IMR-90 (cell line): ENCODE results near the gene SPARC. TPM values are rescaled to one million over a fixed set of nuclear protein-coding genes. Genes with fewer than 3 reads are reported as not detected.

Source experiments
- ATAC-seq: fragments of 200-7000 bp; cut with Tn5 transposase; 2 replicates; pipeline ENCODE4 v1.9.1; 2020; ENCODE audit warnings: low read depth, mild to moderate bottlenecking, moderate library complexity
- BruUV-seq: library from RNA; stranded (reverse); fragments of 400-500 nt; replicated peaks from 2 replicates; lab custom pipeline; 2021; lab: Mats Ljungman, UMichigan
- CTCF ChIA-PET: fragments of 300-600 bp; formaldehyde crosslinking; extraction: SDS; loops from one replicate; lab custom pipeline; 2021; ENCODE audit warnings: antibody characterized with exemption; lab: Yijun Ruan, JAX
- POLR2A ChIA-PET: fragments of 300-600 bp; sonication (Branson Sonifier 250); formaldehyde crosslinking; loops from one replicate; lab custom pipeline; 2022; ENCODE audit warnings: antibody characterized with exemption; ENCODE audit not compliant: unreplicated experiment; lab: Charles Lee
- DNase-seq: peaks from one replicate; pipeline ENCODE4 v3.0.0; 2013
- H2AFZ ChIP-seq: replicated peaks from 2 replicates; pipeline ENCODE3; 2013; ENCODE audit warnings: low read length, mild to moderate bottlenecking; ENCODE audit not compliant: poor library complexity
- H2AK5ac ChIP-seq: 2 replicates; pipeline ENCODE4 v1.6.1; 2013; ENCODE audit warnings: low read depth, low read length, inconsistent platforms
- H2AK9ac ChIP-seq: replicated peaks from 2 replicates; pipeline ENCODE3; 2013; ENCODE audit warnings: mild to moderate bottlenecking, low read depth, low read length, moderate library complexity; ENCODE audit not compliant: poor library complexity
- H2BK120ac ChIP-seq: 2 replicates; pipeline ENCODE4 v1.6.1; 2013; ENCODE audit warnings: low read depth, low read length, inconsistent platforms
- H2BK15ac ChIP-seq: 3 replicates; pipeline ENCODE4 v1.6.1; 2013; ENCODE audit warnings: low read depth, low read length, inconsistent platforms
- H2BK20ac ChIP-seq: 2 replicates; pipeline ENCODE4 v1.6.1; 2013; ENCODE audit warnings: low read depth, mild to moderate bottlenecking, inconsistent platforms, low read length, moderate library complexity
- H2BK5ac ChIP-seq: 2 replicates; pipeline ENCODE4 v1.6.1; 2013; ENCODE audit warnings: mild to moderate bottlenecking, low read depth, low read length, inconsistent platforms; ENCODE audit not compliant: poor library complexity, severe bottlenecking
- H3K14ac ChIP-seq: replicated peaks from 2 replicates; pipeline ENCODE4 v1.6.1; 2013; ENCODE audit warnings: low read depth, low read length, inconsistent platforms
- H3K18ac ChIP-seq: 2 replicates; pipeline ENCODE4 v1.6.1; 2013; ENCODE audit warnings: low read depth, low read length, control low read depth
- H3K23ac ChIP-seq: 2 replicates; pipeline ENCODE4 v1.6.1; 2013; ENCODE audit warnings: low read depth, low read length, inconsistent platforms
- H3K27ac ChIP-seq: 2 replicates; pipeline ENCODE4 v1.5.1; 2013; ENCODE audit warnings: mild to moderate bottlenecking, control low read depth, low read length; ENCODE audit not compliant: insufficient read depth
- H3K27me3 ChIP-seq: 2 replicates; pipeline ENCODE4 v1.6.1; 2013; ENCODE audit warnings: low read length; ENCODE audit not compliant: control insufficient read depth, insufficient read depth
- H3K36me3 ChIP-seq: 2 replicates; pipeline ENCODE4 v1.6.1; 2013; ENCODE audit warnings: low read length, mixed read lengths; ENCODE audit not compliant: control insufficient read depth, insufficient read depth
- H3K4ac ChIP-seq: 2 replicates; pipeline ENCODE4 v1.6.1; 2013; ENCODE audit warnings: low read depth, low read length, inconsistent platforms
- H3K4me1 ChIP-seq: 2 replicates; pipeline ENCODE4 v1.6.1; 2013; ENCODE audit warnings: low read length, mixed read lengths; ENCODE audit not compliant: control insufficient read depth, insufficient read depth
- H3K4me2 ChIP-seq: 2 replicates; pipeline ENCODE4 v1.6.1; 2013; ENCODE audit warnings: low read depth, mild to moderate bottlenecking, control low read depth, low read length, moderate library complexity
- H3K4me3 ChIP-seq: 2 replicates; pipeline ENCODE4 v1.5.1; 2013; ENCODE audit warnings: low read depth, mild to moderate bottlenecking, control low read depth, low read length, moderate library complexity; ENCODE audit not compliant: insufficient read depth
- H3K56ac ChIP-seq: 2 replicates; pipeline ENCODE4 v1.6.1; 2013; ENCODE audit warnings: low read length, inconsistent platforms; ENCODE audit not compliant: insufficient read depth; ENCODE audit errors: extremely low read depth
- H3K79me1 ChIP-seq, 2 experiments: 2 replicates each; pipeline ENCODE4 v1.6.1; 2013; ENCODE audit warnings: low read length in 2 of 2, inconsistent platforms in 1 of 2, low read depth in 1 of 2
- H3K9ac ChIP-seq: 2 replicates; pipeline ENCODE4 v1.6.1; 2013; ENCODE audit warnings: low read depth, low read length, control low read depth
- H3K9me1 ChIP-seq: 2 replicates; pipeline ENCODE4 v1.6.1; 2013; ENCODE audit warnings: low read length, inconsistent platforms; ENCODE audit not compliant: insufficient read depth
- H3K9me3 ChIP-seq: 2 replicates; pipeline ENCODE4 v1.6.1; 2013; ENCODE audit warnings: low read length; ENCODE audit not compliant: control insufficient read depth, insufficient read depth
- H4K20me1 ChIP-seq: 2 replicates; pipeline ENCODE4 v1.6.1; 2013; ENCODE audit warnings: low read length, inconsistent platforms; ENCODE audit not compliant: insufficient read depth
- H4K5ac ChIP-seq: 2 replicates; pipeline ENCODE4 v1.6.1; 2013; ENCODE audit warnings: mild to moderate bottlenecking, low read depth, low read length, control low read depth
- H4K8ac ChIP-seq, 2 experiments: 2 replicates each; pipeline ENCODE4 v1.6.1; 2013; ENCODE audit warnings: low read depth in 2 of 2, low read length in 2 of 2, control low read depth in 1 of 2, inconsistent platforms in 1 of 2
- H4K91ac ChIP-seq: 2 replicates; pipeline ENCODE4 v1.6.1; 2013; ENCODE audit warnings: low read depth, low read length, inconsistent platforms; ENCODE audit not compliant: insufficient read depth
- CEBPB ChIP-seq: IDR thresholded peaks from 2 replicates; pipeline ENCODE4 v1.6.1; 2012; ENCODE audit warnings: low read depth, low read length, improper control_type of control experiment
- CHD1 ChIP-seq: IDR thresholded peaks from 2 replicates; pipeline ENCODE4 v1.6.1; 2012; ENCODE audit warnings: low read depth, low read length, improper control_type of control experiment
- MAZ ChIP-seq: IDR thresholded peaks from 2 replicates; pipeline ENCODE4 v1.6.1; 2012; ENCODE audit warnings: low read depth, mild to moderate bottlenecking, low read length, improper control_type of control experiment, moderate library complexity, borderline replicate concordance
- MXI1 ChIP-seq: IDR thresholded peaks from 2 replicates; pipeline ENCODE4 v1.6.1; 2012; ENCODE audit warnings: low read depth, mild to moderate bottlenecking, low read length, moderate library complexity, borderline replicate concordance
- POLR2A ChIP-seq: IDR thresholded peaks from 2 replicates; pipeline ENCODE4 v1.6.1; 2012; ENCODE audit warnings: mild to moderate bottlenecking, low read depth, low read length
- RAD21 ChIP-seq: IDR thresholded peaks from 2 replicates; pipeline ENCODE4 v1.6.1; 2012; ENCODE audit warnings: low read length, improper control_type of control experiment
- RCOR1 ChIP-seq: IDR thresholded peaks from 2 replicates; pipeline ENCODE4 v1.6.1; 2012; ENCODE audit warnings: mild to moderate bottlenecking, low read length, improper control_type of control experiment; ENCODE audit not compliant: insufficient replicate concordance
- RFX5 ChIP-seq: IDR thresholded peaks from 2 replicates; pipeline ENCODE4 v1.8.0; 2012; ENCODE audit warnings: low read depth, mild to moderate bottlenecking, low read length, moderate library complexity
- SMC3 ChIP-seq: fragments of 150-350 bp; IDR thresholded peaks from 2 replicates; pipeline ENCODE4 v1.6.1; 2016; ENCODE audit warnings: low read depth, mild to moderate bottlenecking, antibody characterized with exemption, low read length, moderate library complexity
- USF2 ChIP-seq: fragments of 150-350 bp; IDR thresholded peaks from 2 replicates; pipeline ENCODE4 v1.6.1; 2017; ENCODE audit warnings: mild to moderate bottlenecking, antibody characterized with exemption, low read length, low read depth
- WGBS, 2 experiments: methylation state at CpG; one replicate each; pipeline versions ENCODE4 v1.1.5 to v1.1.7; 2013; ENCODE audit warnings: missing lambda C conversion rate in 2 of 2; ENCODE audit not compliant: insufficient read length in 1 of 2; ENCODE audit errors: extremely low coverage in 2 of 2; 5-methylcytosine and 5-hydroxymethylcytosine counted together
- dilution Hi-C: fragments of 300-500 bp; cut with HindIII; formaldehyde crosslinking; loops from one replicate; pipeline ENCODE4 v1.14.3; 2018; ENCODE audit warnings: low sequenced_read_pairs; ENCODE audit not compliant: unreplicated experiment
- in situ Hi-C: fragments of 300-500 bp; cut with MboI; formaldehyde crosslinking; loops from 3 replicates; pipeline ENCODE4 v1.14.3; 2019; ENCODE audit warnings: low sequenced_read_pairs, inconsistent platforms, mixed read lengths
- intact Hi-C: fragments of 100-400 bp; cut with micrococcal nuclease; formaldehyde crosslinking; loops from 2 replicates; pipeline ENCODE4 v1.10.0; 2022
- polyA plus RNA-seq, 3 experiments: library from polyadenylated mRNA; depleted of rRNA; stranded (reverse); fragments of >200 nt; gene quantifications; 2 replicates each; pipeline ENCODE4 v1.2.3, GENCODE V29; 2012; ENCODE audit warnings: low replicate concordance in 1 of 3
- total RNA-seq: library from RNA; depleted of rRNA; stranded (reverse); fragments of >200 nt; gene quantifications from 2 replicates; pipeline ENCODE4 v1.2.3, GENCODE V29; 2012

The SPARC gene
- total and polyA plus RNA-seq, 2 of the 4 experiments (the other 2 are of a cell fraction): 1,186 to 4,692 TPM

- TF ChIP-seq RCOR1 (no peak), CHD1 (no peak), POLR2A (no peak), MXI1 (no peak), RAD21 (no peak), RFX5 (no peak), USF2 (no peak), SMC3 (no peak), MAZ (no peak), CEBPB (no peak)
- Histone ChIP-seq H3K9me1 (peaks cover 52% of the 10 kb centered on the region), H3K14ac (peak overlapping the region; percentile 59), H2BK120ac (peak overlapping the region; percentile 40; the same call in 1 of the 2 replicates), H3K4me2 (no peak overlapping the region), H3K23ac (peak overlapping the region; percentile 48), H3K27ac (peak overlapping the region; percentile 59), H2BK5ac (peak overlapping the region; percentile 89), H3K18ac (peak overlapping the region; percentile 35; the same call in 1 of the 2 replicates), H3K9me3 (no peaks in the 10 kb centered on the region), H2AK9ac (no peak overlapping the region), H3K4me3 (no peak overlapping the region), H4K8ac (peak overlapping the region; percentile 14 to 24; a peak in 2 of 4 replicates), H2BK15ac (0 out of 3 replicates have a peak overlapping the region, but pooled peaks have one; percentile 6), H3K56ac (no peak overlapping the region), H3K9ac (peak overlapping the region; percentile 7; the same call in 1 of the 2 replicates), H3K4ac (peak overlapping the region; percentile 62), H4K91ac (no peak overlapping the region; the same call in 1 of the 2 replicates), H2BK20ac (0 out of 2 replicates have a peak overlapping the region, but pooled peaks have one; percentile 12), H2AFZ (no peak overlapping the region), H3K79me1 (peaks cover 42 to 94% of the 10 kb centered on the region in 2 experiments), H4K5ac (no peak overlapping the region), H4K20me1 (peaks cover 100% of the 10 kb centered on the region), H3K27me3 (no peaks in the 10 kb centered on the region), H2AK5ac (peak overlapping the region; percentile 62), H3K36me3 (peaks cover 82% of the 10 kb centered on the region), H3K4me1 (peaks cover 68% of the 10 kb centered on the region)
- in situ Hi-C loops (no loop called here), intact Hi-C loops (no loop called here), dilution Hi-C loops (no loop called here)
- no CpG with 5 or more reads among the region's 4 CpGs for whole genome bisulfite sequencing, 2 experiments
- ChIA-PET POLR2A (interaction anchor here (0.6 to 1.6 kb wide), 6 partner anchors 8 to 1803 kb away, joined by 3 to 7 read pairs (median 3); partner anchors contain the start of gene SPARC), CTCF (interaction anchor here (1.8 kb wide), 1 partner anchor 16 kb away, joined by 5 read pairs; no protein-coding TSS in a partner anchor)
- ATAC-seq: no peak
- BruUV-seq: no TSS peak
- DNase-seq: no peak
Observed at GRCh38 chr5:151674626-151675610, 11.8 kb downstream of the SPARC start.
